Activated T-helper 1 cell treated with Interleukin-2 at 50 U/mL for 16 hours (primary cell): ENCODE results near the gene SLC10A1.

Experiments used
- DNase-seq: peaks from one replicate; pipeline ENCODE4 v3.0.0-alpha.2; 2020; ENCODE audit warnings: low read depth

The SLC10A1 gene

GRCh38 chr14:69808919-69809808 lies 12.1 kb upstream of the SLC10A1 start:
- no peak for DNase-seq

DNA sequence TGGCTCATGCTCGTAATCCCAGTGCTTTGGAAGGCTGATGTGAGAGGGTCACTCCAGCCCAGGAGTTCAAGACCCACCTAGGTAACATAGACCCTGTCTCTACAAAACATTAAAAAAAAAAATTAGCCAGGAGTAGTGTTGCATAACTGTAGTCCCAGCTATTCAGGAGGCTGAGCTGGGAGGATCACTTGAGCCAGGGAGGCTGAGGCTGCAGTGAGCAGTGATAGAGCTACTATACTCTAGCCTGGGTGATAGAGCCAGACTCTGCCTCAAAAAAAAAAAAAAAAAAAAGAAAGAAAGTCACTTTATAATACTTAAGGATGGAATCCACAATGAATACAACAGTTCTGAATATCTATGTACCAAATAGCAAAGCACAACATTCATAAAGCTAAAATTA lies 10.2 kb upstream of the SLC10A1 start:
- DNase-seq: no peak

- DNase-seq: no peak
These were observed 7.9 kb upstream of the SLC10A1 start for GRCh38 chr14:69804902-69805301.

DNA sequence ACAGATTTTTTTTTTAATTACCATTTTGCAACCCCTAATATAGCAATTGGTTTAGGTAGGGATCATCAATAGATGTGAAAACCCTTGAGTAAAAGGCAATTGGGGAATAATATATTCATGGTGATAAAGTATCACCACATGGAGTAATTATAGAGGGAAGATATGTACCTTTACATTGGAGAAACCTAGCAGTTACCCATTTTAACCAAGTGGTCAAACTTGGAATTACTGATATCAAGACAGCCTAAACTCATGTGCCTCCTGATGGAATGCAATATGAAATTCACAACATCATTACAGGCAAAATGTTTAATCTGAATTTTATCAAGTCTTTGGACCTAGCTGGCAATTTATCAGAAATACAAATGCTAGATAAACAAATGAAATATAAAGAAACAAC lies 6.7 kb upstream of the SLC10A1 start:
- no peak for DNase-seq

DNA sequence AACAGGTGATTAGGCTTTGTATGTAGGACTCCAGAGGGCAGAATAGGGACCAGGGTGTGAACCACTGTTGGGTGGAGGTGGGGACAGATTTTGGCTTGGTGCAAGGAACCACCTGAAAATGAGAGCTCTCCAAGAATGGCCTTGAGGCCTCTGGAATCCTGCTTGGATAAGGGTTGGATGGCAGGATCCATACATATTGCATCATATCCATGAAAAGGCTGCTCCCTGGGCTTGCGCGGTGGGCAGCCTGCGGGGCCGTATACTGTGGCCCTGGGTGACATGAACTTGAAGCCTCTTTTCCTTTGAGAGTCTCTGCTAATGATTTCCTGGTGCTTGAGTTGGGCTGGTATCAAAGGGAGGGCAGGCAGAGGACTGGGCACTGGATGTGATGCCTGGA lies 1.3 kb upstream of the SLC10A1 start:
- DNase-seq: no peak

- DNase-seq: no peak
These were observed 715 bp upstream of the SLC10A1 start for GRCh38 chr14:69797573-69798338.

DNA sequence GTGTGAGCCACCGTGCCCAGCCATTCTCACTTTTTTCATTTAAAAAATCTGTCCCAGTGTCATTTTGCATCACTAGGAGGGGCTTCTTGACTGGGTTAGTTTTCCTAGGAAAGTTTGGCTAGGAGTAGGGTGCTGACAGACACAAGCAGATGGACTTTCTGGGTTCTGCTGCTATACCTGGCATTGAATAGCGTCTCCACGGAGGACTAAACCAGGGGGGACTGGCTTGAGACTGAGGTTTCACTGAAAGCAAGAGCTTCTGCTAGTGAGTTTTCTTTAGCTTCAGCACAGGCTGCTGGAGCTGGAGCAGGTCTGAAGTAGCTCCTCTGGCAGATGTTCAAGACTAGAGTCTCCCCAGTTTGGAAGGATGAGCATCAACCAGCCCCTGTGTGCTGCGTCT lies 1.4 kb downstream of the SLC10A1 start:
- DNase-seq: no peak

DNA sequence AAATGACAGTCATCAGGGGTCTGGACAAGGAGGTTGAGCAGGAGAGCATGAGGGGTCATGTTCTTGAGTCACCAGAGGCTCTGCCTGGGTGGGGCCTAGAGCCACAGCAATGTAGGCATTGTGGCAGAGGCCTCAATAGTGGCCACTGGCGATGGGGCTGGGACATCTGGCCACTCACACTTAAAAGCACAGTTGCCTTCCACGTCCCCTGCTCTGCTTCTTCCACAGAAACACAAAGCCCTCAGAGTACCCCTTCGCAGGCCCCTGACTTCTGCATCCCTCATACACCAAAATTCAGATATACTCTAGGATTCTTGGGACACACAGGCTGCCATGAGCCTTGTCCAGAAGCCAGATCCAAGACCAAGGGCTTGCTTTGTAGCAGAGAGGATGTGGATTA lies 2.2 kb downstream of the SLC10A1 start:
- no peak for DNase-seq

- DNase-seq: no peak
These were observed 4.1 kb downstream of the SLC10A1 start for GRCh38 chr14:69792887-69793421.

- DNase-seq: no peak
These were observed 7.9 kb downstream of the SLC10A1 start for GRCh38 chr14:69789118-69789640.

DNA sequence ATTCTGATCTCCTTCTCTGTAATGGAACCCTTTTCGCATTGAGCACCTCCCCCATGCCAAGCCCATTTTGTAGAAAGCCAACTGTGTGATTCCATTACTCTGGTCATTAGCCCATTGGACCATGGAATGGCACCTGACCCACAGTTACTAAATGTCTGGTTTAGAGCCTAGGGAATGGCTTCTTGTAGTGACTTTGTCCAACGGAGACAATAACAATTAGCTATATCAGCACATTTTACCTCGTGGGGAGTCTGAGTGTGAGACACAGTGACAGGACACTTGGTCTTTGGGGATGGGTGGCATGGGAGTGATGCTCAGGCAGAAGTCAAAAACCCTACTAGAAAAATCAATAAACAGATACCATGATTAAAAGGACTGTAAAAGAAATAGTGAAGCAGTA lies 10.4 kb downstream of the SLC10A1 start:
- no peak for DNase-seq

- no peak for DNase-seq
These were observed 12.1 kb downstream of the SLC10A1 start for GRCh38 chr14:69784942-69785341.

GRCh38 chr14:69780952-69781351 lies 16.1 kb downstream of the SLC10A1 start:
- no peak for DNase-seq

DNA sequence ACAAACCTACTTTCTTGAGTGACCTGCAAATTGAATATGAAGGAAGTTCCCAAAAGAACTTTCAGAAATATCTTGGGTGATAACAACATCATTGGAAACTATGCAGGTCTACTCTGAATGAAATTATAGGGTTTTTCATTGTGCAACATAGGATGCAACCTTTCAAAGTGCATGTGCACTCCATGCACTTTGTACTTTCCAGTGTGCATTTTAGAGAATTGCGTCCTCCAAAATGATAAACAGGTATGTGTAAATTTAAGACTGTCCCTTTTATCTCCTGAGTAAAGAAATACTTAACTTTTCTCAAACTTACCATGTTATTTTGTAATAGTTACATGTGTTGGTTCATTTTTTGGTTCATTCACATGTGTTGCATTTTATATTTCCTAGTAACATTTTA lies 16.9 kb downstream of the SLC10A1 start:
- no peak for DNase-seq

DNA sequence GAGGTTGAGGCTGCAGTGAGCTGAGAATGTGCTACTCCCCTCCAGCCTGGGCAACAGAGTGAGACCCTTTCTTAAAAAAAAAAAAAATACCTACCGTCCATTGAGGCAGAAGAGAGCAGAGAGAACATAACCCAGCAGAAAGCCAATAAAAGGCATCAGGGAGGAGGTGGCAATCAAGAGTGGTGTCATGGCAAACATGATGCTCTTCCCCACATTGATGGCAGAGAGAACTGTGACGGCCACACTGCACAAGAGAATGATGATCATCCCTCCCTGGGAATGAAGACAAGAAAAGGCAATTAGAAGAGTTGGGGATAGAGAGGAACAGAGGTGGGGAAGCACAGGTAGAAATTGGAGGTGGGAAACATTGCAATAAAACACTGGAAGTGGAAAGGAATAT lies 18.0 kb downstream of the SLC10A1 start:
- DNase-seq: no peak

DNA sequence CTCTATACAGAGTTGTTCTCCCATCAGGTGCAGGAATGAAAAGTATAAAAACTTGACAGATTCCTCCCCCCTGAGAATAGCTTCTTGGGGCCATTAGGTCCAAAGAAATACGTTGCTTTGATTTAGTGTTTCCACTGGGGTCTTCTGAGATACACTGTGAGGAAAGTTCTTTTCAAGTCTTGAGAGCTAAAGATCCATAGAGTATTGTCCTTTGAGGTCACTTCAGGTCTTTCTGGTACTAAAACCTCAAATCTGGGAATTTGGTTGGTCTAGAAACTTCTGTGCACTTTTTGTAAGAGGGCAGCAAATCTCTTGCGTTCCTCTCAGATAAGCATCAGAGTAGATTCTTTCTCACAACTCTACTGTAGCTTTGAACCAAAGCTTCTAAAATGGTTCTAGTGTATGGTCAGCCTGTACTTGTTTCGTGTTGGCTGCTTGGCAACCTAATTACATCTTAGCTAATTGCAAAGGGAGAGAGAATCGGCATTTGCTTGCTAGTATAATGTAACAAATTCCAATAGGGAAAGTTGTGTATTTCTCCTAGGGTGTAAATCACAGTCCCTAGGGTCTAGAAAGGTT lies 20.1 kb downstream of the SLC10A1 start:
- DNase-seq: no peak

DNA sequence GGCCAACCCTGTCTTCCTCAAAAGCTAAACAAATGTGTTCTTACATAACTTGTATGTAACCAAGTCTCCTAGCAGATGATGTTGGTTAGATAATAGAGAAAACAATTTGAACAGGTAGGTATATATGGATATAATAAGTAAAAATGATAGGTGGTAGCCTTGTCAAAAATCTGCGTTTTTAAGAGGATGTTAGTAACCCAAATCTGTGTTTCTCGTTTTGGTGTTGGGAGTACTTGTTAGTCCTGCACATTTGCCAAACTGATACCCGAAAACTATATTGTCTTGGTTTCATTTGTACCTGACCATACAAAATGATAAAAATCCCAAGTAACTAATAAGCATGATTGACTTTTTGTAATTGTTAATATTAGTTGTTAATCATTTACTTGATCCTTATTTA lies 22.0 kb downstream of the SLC10A1 start:
- DNase-seq: no peak

GRCh38 chr14:69773571-69774276 lies 23.3 kb downstream of the SLC10A1 start:
- DNase-seq: no peak

DNA sequence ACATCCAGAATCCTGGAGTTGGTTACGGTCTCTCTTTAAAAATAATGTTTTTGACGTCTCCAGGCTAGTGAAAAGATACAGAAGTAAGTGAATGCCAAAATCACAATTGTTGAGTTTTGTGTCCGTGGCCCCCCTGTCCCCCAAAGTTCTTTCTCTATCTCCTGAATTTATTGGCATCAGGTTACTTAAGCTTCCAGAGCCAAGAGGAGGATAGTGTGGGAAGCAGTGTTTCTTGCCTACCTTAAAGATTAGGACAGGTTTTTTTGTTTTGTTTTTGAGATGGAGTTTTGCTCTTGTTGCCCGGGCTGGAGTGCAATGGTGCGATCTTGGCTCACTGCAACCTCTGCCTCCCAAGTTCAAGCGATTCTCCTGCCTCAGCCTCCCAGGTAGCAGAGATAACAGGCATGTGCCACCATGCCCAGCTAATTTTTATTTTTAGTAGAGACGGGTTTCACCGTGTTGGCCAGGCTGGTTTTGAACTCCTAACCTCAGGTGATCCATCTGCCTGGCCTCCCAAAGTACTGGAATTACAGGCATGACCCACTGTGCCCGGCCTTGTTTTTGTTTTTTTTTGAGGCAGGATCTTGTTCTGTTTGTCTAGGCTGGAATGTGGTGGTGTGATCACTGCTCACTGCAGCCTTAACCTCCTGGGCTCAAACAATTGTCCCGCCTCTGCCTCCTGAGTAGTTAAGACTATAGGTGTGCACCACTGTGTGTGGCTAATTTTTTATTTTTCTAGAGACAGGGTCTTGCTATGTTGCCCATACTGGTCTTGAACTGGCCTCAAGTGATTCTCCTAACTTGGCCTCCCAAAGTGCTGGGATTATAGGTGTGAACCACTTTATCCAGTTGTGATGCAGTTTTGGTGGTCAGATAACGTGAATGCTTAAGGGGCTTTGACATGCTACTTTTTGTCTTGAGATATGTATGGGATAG lies 24.7 kb downstream of the SLC10A1 start:
- no peak for DNase-seq

DNA sequence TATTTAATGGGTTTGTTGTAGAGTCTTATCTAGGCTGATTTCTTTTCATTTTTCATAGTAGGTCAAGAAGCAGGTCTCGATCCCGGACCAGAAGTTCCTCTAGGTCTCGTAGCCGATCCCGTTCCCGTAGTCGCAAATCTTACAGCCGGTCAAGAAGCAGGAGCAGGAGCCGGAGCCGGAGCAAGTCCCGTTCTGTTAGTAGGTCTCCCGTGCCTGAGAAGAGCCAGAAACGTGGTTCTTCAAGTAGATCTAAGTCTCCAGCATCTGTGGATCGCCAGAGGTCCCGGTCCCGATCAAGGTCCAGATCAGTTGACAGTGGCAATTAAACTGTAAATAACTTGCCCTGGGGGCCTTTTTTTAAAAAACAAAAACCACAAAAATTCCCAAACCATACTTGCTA lies 25.9 kb downstream of the SLC10A1 start:
- no peak for DNase-seq

DNA sequence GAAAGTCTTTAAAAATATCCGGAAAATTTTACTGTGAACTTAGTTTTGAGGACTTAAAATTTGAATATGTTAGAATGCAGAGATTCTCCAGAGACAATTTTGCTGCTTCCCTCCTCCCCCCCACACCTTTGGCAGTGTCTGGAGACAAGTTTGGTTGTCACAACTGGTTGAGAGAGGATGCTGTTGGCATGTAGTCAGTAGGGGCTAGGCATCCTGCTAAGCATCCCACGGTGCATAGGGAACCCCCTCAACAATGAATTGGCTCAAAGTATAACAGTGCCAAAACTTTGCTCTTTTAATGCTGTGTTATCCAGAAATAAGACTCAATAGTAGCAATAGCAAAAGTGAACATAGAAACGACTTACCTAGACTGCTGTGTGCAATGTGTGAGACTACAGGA lies 26.5 kb downstream of the SLC10A1 start:
- no peak for DNase-seq
